ENCODE results near the gene SUN3.
"Not testable (repeated sequence)": the region's sequence is repeated elsewhere in the genome, so short reads cannot be mapped to it uniquely, and the experiment has no call there.

SUN3 gene

GRCh38 chr7:47943676-47944474, 85.0 kb downstream of the SUN3 start:
- no peak for DNase-seq (ENCODE audit: low spot score)

GRCh38 chr7:47942651-47943050, 86.3 kb downstream of the SUN3 start:
- not testable (repeated sequence) for DNase-seq (ENCODE audit: low spot score)

DNA sequence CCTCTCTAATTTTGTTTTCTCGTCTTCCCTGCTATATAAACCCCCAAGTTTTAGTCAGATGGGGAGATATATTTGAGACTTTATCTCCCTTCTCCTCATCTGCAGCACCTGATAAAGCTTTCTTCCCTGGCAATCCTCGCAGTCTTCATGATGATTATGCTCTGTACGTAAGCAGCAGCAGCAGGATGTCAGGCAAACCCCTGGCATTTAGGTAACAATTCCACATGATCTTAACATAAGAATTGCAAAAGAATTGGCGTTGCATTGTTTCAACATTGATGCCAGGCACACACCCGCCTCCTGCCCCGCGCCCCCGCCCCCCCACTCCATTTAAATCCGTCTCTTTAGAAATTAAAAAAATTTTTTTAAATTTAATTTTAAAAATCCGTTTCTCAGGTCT, 86.8 kb downstream of the SUN3 start:
- no peak for DNase-seq (ENCODE audit: low spot score)

DNA sequence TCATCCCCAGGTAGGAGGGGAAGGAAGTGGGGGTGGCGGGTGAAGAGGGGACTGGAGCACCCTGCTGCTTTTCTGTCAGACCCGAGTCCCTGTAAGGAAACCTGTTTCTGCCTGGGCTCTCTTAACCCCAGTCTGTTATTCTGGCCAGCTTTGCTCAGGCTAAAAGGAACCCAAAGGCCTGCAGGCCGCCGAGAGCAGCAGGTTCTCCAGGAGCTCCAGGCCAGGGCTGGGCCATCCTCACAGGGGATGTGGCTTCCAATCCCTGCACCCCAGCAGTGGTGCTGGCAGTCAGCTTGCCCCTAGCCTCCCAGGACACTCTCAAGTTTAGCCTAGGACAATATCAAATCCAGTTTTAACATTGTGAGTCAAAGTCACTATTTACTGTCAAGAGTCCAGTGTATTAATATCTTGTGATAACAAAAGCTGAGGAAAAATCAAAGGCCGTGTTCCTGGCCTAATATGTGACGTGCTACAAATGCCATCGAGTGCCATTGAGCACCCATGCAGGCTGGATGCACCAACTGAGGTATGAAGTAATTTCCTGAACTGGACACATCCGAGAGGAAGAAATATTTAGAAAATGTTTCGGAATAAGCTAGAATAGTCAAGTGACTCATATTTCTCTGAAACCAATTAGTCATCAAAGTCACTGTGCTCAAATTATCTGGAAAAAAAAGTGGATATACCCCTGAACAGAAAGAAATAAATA, 87.6 kb downstream of the SUN3 start:
- peak; percentile 66 for DNase-seq (ENCODE audit: low spot score)

- no peak for DNase-seq (ENCODE audit: low spot score)
Observed at GRCh38 chr7:47940088-47941013, 88.6 kb downstream of the SUN3 start.

GRCh38 chr7:47939425-47940036, 89.4 kb downstream of the SUN3 start:
- DNase-seq (ENCODE audit: low spot score), result no peak

GRCh38 chr7:47938574-47939165, 90.2 kb downstream of the SUN3 start:
- DNase-seq (ENCODE audit: low spot score), result no peak

- no peak for DNase-seq (ENCODE audit: low spot score)
Observed at GRCh38 chr7:47937711-47938573, 91.0 kb downstream of the SUN3 start.
